GM18502 (cell line): Measurements from ENCODE around the gene SETDB1.
A peak's percentile ranks its signal among the peaks of the same experiment; 100 is the strongest.

Experiments used
- ATAC-seq: cut with Tn5 transposase; IDR thresholded peaks from one replicate; pipeline ENCODE4 v1.9.1; 2021; ENCODE audit warnings: mild to moderate bottlenecking; ENCODE audit not compliant: unreplicated experiment, poor library complexity

Gene SETDB1

GRCh38 chr1:150999926-151000325 is 73.8 kb downstream of the SETDB1 start:
- ATAC-seq = no peak

- ATAC-seq = no peak
Measured at GRCh38 chr1:151000408-151000807, 74.2 kb downstream of the SETDB1 start.

GRCh38 chr1:151001602-151002001 is 75.4 kb downstream of the SETDB1 start:
- ATAC-seq = no peak

- no peak for ATAC-seq
Measured at GRCh38 chr1:151002051-151002450, 75.9 kb downstream of the SETDB1 start.

- no peak for ATAC-seq
Measured at GRCh38 chr1:151002611-151003010, 76.4 kb downstream of the SETDB1 start.

- no peak for ATAC-seq
Measured at GRCh38 chr1:151003180-151003579, 77.0 kb downstream of the SETDB1 start.

GRCh38 chr1:151005729-151006319 is 79.7 kb downstream of the SETDB1 start:
- no peak for ATAC-seq

- ATAC-seq = peak; percentile 48
Measured at GRCh38 chr1:151006327-151007052, 80.3 kb downstream of the SETDB1 start, which contains the start of gene MINDY1. Gene MINDY1, minus strand, starts transcription at chr1:151006902. Its CDS starts 4,285 bp downstream, at chr1:151002617.

GRCh38 chr1:151007853-151008243 is 81.7 kb downstream of the SETDB1 start:
- no peak for ATAC-seq

GRCh38 chr1:151008244-151009205 is 82.4 kb downstream of the SETDB1 start, which contains the start of gene PRUNE1:
Gene PRUNE1, plus strand, starts transcription at chr1:151008449. Its CDS starts 184 bp downstream, at chr1:151008633.
- peak; percentile 65 for ATAC-seq

- no peak for ATAC-seq
Measured at GRCh38 chr1:151009206-151009587, 83.0 kb downstream of the SETDB1 start.

- no peak for ATAC-seq
Measured at GRCh38 chr1:151009674-151010345, 83.6 kb downstream of the SETDB1 start.

GRCh38 chr1:151010346-151010726 is 84.2 kb downstream of the SETDB1 start:
- ATAC-seq = no peak

GRCh38 chr1:151011154-151011850 is 85.1 kb downstream of the SETDB1 start:
- ATAC-seq = no peak

GRCh38 chr1:151012684-151013471 is 86.7 kb downstream of the SETDB1 start:
- ATAC-seq = no peak

- no peak for ATAC-seq
Measured at GRCh38 chr1:151013518-151013917, 87.4 kb downstream of the SETDB1 start.
